A549 treated with ZK216348 at 1 μM for 4 hours (cell line): ENCODE data around the gene E2F8. TPM values are rescaled to one million over a fixed set of nuclear protein-coding genes. Genes with fewer than 3 reads are reported as not detected.

Experiments
- total RNA-seq: library from RNA; stranded (reverse); fragments of 200-300 nt; extraction: Qiagen RNA extraction; gene quantifications from 5 replicates; pipeline ENCODE4 v1.2.3, GENCODE V29; 2022; ENCODE audit warnings: low read depth

E2F8 gene, protein sequence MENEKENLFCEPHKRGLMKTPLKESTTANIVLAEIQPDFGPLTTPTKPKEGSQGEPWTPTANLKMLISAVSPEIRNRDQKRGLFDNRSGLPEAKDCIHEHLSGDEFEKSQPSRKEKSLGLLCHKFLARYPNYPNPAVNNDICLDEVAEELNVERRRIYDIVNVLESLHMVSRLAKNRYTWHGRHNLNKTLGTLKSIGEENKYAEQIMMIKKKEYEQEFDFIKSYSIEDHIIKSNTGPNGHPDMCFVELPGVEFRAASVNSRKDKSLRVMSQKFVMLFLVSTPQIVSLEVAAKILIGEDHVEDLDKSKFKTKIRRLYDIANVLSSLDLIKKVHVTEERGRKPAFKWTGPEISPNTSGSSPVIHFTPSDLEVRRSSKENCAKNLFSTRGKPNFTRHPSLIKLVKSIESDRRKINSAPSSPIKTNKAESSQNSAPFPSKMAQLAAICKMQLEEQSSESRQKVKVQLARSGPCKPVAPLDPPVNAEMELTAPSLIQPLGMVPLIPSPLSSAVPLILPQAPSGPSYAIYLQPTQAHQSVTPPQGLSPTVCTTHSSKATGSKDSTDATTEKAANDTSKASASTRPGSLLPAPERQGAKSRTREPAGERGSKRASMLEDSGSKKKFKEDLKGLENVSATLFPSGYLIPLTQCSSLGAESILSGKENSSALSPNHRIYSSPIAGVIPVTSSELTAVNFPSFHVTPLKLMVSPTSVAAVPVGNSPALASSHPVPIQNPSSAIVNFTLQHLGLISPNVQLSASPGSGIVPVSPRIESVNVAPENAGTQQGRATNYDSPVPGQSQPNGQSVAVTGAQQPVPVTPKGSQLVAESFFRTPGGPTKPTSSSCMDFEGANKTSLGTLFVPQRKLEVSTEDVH
- total RNA-seq: 5.9 to 7.3 TPM (median 6.1 TPM) in 5 replicates

GRCh38 chr11:19240420-19241259 is at the start of gene E2F8:
Gene E2F8, minus strand, starts transcription at chr11:19240945. Its CDS starts 824 bp downstream, at chr11:19240121.

GRCh38 chr11:19201737-19202605 is 38.8 kb downstream of the E2F8 start, which contains the start of gene CSRP3:
Gene CSRP3, minus strand, starts transcription at chr11:19201983. Its CDS starts 9,535 bp downstream, at chr11:19192448.

Other genes starting within 250 kb of the E2F8 start
- not detected in 5 replicates for gene MRGPRX2, start 180.2 kb downstream of the E2F8 start, total RNA-seq
- 13.4 to 19.5 TPM (median 16.8 TPM) in 5 replicates for gene ZDHHC13, start 123.8 kb downstream of the E2F8 start, total RNA-seq
- not detected in 5 replicates for gene CSRP3, start 39.0 kb downstream of the E2F8 start, total RNA-seq